Retinal pigment epithelial cell (primary cell): Measurements from ENCODE around the gene DPEP3.

Experiments used
- DNase-seq: peaks from one replicate; pipeline ENCODE4 v3.0.0-alpha.2; 2010; ENCODE audit warnings: low read depth
- H3K4me3 ChIP-seq: 2 replicates; pipeline ENCODE4 v1.5.1; 2011; ENCODE audit warnings: mild to moderate bottlenecking, low read length, control low read depth, moderate library complexity
- TF ChIP-seq, protein P1 (sequence below): conservative IDR thresholded peaks from 2 replicates; pipeline ENCODE4 v1.5.1; 2011; ENCODE audit warnings: low read depth, low read length, control low read depth, inconsistent platforms

DPEP3 gene

DNA sequence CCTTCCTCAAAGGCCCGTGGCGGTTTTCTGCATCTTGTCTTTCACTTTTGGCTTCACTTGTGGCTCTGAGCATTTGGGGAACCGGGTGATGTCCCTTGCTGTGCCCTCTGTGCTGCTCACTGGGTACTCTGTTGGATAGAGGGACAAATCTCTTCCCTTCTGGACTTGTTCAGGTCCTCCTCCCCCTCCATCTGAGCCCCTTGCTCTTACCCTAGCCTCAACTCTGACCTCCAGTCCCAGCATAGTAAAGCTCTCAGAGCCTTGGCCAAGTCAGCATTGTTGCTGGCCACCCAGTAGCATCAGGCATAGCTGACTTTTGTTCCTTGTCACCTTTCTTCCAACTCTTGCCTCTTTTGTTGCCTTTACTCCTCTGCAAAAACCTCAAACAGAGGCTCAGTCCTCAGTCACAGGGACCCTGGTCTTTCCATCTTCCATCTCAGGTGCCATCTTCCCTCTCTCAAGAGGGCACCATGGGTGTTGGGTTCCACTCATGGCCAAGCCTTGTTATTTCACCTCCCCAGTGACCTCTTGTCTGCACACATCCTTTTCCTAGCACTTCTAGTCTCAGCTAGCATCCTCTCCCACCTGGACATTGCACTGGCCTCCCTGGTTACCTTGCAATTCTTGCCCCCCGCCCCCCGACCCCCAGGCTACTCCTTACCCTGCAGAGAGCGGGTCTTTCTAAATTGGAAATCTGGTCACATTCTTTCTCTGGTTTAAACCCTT, 43.3 kb downstream of the DPEP3 start:
- DNase-seq, result no peak
- TF ChIP-seq, protein P1, sequence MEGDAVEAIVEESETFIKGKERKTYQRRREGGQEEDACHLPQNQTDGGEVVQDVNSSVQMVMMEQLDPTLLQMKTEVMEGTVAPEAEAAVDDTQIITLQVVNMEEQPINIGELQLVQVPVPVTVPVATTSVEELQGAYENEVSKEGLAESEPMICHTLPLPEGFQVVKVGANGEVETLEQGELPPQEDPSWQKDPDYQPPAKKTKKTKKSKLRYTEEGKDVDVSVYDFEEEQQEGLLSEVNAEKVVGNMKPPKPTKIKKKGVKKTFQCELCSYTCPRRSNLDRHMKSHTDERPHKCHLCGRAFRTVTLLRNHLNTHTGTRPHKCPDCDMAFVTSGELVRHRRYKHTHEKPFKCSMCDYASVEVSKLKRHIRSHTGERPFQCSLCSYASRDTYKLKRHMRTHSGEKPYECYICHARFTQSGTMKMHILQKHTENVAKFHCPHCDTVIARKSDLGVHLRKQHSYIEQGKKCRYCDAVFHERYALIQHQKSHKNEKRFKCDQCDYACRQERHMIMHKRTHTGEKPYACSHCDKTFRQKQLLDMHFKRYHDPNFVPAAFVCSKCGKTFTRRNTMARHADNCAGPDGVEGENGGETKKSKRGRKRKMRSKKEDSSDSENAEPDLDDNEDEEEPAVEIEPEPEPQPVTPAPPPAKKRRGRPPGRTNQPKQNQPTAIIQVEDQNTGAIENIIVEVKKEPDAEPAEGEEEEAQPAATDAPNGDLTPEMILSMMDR, result no peak

DNA sequence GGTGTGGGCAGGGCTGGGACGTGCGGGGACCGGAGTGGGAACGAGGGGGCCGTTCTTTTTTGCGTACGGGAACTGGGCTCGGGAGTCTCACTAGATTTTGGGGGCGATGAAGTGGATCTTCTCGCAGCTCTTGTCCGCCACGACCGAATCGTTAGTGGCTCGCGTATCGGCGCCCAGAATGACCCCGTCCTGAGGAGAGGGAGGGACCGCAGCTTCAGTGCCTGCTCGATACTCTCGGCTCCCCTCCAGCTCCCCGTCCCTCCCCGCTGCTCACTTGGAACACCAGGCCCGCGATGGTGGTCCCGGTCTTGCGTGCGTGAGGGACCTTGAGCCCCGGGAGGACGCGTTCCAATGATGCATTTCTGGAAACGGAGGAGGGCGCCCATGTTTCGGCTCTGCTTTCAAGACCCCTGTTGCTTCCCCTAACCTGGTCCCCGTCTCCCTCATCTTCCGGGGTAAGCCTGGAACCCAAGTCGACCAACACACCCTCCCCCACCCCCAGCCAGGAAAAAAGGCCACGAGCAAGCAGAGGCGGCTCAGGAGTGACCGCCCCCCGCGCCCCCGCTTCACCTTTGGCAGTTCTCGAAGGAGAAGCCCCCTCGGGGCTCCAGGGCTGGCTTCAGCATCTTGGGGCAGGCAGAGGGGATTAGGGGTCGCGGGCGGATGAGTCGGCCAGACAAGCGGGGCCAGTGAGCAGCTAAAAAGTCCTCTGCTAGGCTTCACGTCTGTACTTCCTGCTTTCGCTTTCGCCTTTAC, 44.0 kb downstream of the DPEP3 start, which contains the start of gene PSMB10:
PSMB10 (minus strand) TSS at position 727 of the 756 bp plus-strand sequence; CDS start at position 626, 101 bp downstream.
- TF ChIP-seq, protein P1, result no peak
- no peak for DNase-seq
- peak within 1 kb of the TSS; percentile 96 for H3K4me3 ChIP-seq

More for the DNA sequence above, 43.3 kb downstream of the DPEP3 start:
- peak overlapping the region; percentile 96 for H3K4me3 ChIP-seq

DNA sequence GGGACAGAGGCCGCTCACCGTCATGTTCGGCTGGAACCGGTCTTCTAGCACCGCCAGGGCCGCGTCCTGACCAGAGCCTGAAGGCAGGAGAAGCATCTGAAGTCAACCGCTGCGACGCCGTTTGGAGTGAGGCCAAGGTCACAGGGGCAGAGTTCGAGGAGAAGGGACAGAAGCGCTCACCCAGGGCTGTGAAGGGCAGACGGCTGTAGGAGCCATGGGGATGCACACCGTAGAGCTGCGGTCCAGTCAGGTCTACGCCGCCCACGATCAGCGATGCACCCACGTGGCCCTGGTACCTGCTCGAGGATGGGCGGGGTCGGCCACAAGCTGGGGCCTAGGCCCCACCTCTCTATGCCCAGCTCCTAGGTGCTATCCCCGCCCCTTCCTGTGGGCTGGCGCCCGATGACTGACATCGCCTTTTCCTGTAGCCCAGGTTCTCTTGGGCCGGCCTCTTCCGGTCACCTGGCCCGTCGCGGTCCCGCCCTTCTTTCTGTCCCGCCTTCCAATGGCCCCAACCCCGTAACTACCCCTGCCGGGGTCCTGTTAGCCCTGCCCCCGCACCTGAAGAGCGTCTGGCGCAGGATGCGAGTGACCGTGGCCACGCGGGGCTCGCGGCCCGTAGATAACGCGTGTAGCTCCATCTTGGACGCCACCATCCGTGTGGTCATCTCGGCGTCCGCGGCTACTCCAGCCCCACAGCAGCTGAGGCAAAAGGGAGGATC, 44.7 kb downstream of the DPEP3 start:
- TF ChIP-seq, protein P1, result no peak
- DNase-seq, result peak; percentile 89
- H3K4me3 ChIP-seq, result peak overlapping the region; percentile 96

- peak overlapping the region; percentile 96 for H3K4me3 ChIP-seq
- TF ChIP-seq, protein P1, result no peak
- DNase-seq, result no peak
These were observed 45.2 kb downstream of the DPEP3 start for GRCh38 chr16:67935101-67935401.

DNA sequence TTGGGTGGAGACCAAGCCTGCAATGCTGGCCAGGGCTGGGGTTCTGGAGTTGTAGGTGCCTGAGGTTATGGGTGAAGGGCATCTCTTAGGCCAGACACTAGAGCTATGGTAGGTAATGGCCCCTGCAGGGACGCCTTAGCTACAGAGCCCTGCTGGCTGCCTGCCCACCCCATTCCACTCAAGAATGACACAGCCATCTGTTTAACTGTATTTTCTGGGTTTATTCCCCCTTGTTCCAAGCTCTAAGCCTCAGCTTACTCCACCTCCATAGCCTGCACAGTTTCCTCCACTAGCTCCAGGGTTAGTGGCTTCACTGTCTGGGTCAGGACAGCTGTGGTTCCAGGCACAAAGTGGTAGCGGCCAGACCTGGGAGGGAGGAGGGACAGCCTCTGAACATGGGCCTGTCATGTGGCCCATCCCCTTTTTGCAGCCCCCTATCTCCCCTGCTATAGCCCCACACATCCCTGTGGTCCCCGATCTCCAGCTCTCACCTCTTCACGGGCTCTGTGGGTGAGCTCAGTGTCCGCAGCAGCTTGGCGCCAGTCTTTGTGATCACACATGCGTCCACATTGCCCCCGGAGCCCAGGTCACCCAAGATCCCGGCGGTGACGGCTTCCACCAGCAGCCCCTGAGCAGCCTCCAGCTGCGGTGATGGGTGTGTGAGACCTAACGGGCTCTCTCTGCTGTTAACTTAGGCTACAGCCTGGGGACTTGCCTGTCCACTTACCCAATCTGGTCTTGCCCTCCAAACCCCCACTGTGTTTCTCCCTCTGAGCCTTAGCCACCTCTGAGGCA, 45.8 kb downstream of the DPEP3 start:
- peak overlapping the region; percentile 96 for H3K4me3 ChIP-seq
- no peak for DNase-seq
- TF ChIP-seq, protein P1, result no peak

GRCh38 chr16:67933805-67934204, 46.5 kb downstream of the DPEP3 start:
- TF ChIP-seq, protein P1, result no peak
- DNase-seq, result no peak
- H3K4me3 ChIP-seq, result no peak overlapping the region
